Measurements from ENCODE around the gene TLE3. TPM values are rescaled to one million over a fixed set of nuclear protein-coding genes. Genes with fewer than 3 reads are reported as not detected.
A peak's percentile ranks its signal among the peaks of the same experiment; 100 is the strongest.

TLE3 gene
- total RNA-seq, 4 donors from 2014 or later, result 54.8 to 99.5 (median 57.6) TPM

GRCh38 chr15:69997813-69998212 lies 99.9 kb downstream of the TLE3 start:
- TF ChIP-seq, protein P1, sequence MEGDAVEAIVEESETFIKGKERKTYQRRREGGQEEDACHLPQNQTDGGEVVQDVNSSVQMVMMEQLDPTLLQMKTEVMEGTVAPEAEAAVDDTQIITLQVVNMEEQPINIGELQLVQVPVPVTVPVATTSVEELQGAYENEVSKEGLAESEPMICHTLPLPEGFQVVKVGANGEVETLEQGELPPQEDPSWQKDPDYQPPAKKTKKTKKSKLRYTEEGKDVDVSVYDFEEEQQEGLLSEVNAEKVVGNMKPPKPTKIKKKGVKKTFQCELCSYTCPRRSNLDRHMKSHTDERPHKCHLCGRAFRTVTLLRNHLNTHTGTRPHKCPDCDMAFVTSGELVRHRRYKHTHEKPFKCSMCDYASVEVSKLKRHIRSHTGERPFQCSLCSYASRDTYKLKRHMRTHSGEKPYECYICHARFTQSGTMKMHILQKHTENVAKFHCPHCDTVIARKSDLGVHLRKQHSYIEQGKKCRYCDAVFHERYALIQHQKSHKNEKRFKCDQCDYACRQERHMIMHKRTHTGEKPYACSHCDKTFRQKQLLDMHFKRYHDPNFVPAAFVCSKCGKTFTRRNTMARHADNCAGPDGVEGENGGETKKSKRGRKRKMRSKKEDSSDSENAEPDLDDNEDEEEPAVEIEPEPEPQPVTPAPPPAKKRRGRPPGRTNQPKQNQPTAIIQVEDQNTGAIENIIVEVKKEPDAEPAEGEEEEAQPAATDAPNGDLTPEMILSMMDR (IDR thresholded peaks at IDR 0.05; ENCODE audit: low read depth), result no peak

Small RNA genes lying within 50 kb of the gene (small RNA-seq; reads per million reads assigned to genes)
- gene MIR629, result 4.0 reads per million, percentile 70 among the genes with 10 or more reads in this experiment

All from subcutaneous adipose tissue (tissue), 4 donors.